HuH-7 (cell line): Measurements from ENCODE around the gene BARHL1.
"Not testable (repeated sequence)": the region's sequence is repeated elsewhere in the genome, so short reads cannot be mapped to it uniquely, and the experiment has no call there.

Experiments
- DNase-seq: peaks from one replicate; pipeline ENCODE4 v3.0.0; 2011; ENCODE audit warnings: low spot score

Gene BARHL1

DNA sequence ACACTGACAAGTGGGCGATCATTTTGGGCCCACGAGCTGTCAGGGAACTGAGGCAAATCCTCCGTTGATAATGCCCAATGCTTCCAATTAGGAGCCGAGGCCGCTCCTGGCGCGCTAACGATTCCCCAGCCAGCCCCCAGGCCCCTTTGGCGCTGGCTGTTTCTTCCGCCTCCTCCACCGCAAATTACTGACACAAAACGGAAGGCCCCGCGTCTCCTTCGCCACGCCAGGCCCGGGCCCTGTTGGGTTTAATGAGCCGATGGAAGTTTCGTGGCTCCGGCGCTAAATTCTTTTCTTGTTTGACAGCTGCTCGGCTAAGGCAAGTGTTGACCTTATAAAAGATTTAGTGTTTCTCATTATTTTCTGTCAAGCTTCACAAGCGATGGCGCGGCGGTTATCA, 25.7 kb upstream of the BARHL1 start:
- no peak for DNase-seq

GRCh38 chr9:132557159-132557558, 25.2 kb upstream of the BARHL1 start:
- no peak for DNase-seq

DNA sequence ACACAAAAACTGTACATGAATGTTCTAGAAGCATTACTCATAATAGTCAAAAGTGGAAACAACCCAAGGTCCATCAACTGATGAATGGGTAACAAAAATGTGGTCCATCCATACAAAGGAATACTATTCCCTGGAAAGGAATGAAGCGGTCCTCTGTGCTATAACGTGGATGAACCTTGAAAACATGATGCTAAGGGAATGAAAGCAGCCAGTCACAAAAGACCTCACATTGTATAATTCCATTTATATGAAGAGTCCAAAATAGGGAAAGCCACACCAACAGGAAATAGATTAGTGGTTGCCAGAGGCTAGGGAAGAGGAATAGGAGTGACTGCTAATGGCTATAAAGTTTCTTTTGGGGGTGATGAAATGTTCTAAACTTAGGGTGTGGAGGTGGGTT, 22.7 kb upstream of the BARHL1 start:
- no peak for DNase-seq

DNA sequence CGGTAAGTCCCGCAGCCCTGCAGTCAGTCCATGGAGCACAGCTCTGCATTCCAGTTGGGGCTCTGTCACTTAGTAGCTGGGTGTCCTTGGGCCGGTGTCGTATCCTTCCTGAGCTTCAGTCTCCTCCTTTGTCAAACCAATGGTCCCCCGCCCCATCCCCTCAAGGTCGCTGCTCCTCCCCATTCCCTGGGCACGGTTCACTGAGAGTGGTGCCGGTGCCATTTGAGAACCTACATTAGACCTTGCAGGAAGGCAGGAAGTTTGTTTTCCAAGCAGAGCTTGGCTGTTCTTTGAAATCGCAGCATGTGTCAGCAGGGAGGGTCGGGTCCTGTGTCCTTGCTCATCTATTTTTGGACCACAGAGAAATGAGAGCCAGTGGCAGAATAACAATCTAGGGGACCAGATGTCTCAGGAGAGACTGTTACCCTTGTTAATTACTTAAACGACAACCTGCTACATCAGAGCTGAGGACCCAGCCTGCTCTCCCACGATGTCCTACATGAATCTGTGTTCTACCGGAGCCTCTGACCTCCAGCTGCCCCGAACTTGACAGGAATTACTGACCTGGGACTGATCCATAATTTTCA, 21.7 kb upstream of the BARHL1 start:
- no peak for DNase-seq

DNA sequence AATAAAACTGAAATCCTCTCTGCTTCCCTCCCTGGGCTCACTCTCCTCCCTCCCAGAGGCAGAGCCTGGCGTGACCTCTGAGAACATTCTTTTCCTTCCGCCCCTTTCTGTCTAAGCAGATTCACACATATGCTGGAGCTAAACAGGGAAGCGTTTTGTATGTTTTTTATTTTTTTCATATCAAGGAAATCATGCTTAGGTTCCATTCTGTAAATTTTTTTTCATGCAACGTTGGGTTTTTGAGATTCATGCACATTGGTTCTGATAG, 20.2 kb upstream of the BARHL1 start:
- no peak for DNase-seq

- no peak for DNase-seq
These were observed 17.9 kb upstream of the BARHL1 start for GRCh38 chr9:132564526-132564925.

DNA sequence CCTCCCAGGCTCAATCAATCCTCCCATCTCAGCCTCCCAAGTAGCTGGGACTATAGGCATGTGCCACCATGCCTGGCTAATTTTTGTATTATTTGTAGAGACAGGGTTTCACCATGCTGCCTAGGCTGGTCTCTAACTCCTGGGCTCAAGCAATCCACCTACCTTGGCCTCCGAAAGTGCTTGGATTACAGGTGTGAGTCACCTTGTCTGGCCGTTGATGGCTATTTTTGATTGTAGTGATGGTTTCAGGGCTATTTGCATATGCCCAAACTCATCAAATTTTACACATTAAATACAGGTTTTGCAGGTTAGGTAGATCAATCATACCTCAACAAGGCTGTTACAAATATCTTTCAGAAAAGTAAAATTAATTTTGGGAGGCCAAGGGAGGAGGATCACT, 13.6 kb upstream of the BARHL1 start:
- DNase-seq: not testable (repeated sequence)

- DNase-seq: no peak
These were observed 10.4 kb upstream of the BARHL1 start for GRCh38 chr9:132571806-132572600.

GRCh38 chr9:132572921-132573320, 9.5 kb upstream of the BARHL1 start:
- no peak for DNase-seq

DNA sequence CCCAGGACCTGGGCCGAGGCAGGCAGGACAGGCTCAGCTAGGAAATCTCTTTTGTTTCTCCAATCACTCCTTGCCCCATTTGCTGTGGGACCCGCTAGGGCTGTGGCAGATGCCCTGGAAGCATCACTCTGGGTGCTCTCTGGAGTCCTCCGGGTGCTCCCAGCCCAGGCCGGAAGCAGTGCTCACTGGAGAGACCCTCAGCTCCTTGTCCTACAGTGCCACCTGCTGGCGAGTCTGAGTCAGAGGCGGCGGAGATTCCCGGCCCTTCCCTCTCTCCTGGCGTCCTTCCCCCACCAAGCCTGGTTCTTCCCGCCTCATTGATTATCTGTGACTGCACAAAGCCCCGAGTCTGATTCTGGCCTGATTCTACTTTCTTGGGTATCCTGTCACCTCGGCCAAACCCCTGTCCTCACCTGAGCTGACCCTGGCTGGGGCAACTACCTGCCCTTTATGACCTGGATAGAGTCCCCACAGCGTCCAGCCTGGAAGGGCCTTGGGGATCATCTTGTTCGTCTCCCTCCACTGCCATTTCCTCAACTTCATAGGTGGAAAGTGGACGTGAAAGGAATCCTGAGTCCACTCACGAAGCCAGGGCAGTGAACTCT, 7.3 kb upstream of the BARHL1 start:
- DNase-seq: peak; percentile 92

DNA sequence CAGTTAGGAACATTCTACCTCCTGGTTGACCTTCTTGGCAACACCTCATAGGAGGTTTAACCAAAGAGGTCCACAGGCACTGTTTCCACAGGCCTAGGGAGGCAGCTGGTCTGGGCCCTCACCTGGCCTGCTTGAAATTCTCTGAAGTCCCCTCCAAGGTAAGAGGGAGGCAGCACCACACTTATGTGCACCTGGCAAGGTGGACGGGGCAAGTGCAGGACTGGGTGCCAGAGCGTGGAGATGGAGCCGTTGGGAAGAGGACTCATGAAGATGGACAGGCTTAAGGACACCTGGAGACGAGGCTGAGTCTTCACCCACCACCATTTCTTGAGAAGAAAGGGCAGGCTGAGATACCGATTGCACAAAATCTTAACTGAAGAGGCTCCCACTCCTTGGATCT, 6.6 kb upstream of the BARHL1 start:
- DNase-seq: no peak

GRCh38 chr9:132577119-132577518, 5.3 kb upstream of the BARHL1 start:
- DNase-seq: no peak

DNA sequence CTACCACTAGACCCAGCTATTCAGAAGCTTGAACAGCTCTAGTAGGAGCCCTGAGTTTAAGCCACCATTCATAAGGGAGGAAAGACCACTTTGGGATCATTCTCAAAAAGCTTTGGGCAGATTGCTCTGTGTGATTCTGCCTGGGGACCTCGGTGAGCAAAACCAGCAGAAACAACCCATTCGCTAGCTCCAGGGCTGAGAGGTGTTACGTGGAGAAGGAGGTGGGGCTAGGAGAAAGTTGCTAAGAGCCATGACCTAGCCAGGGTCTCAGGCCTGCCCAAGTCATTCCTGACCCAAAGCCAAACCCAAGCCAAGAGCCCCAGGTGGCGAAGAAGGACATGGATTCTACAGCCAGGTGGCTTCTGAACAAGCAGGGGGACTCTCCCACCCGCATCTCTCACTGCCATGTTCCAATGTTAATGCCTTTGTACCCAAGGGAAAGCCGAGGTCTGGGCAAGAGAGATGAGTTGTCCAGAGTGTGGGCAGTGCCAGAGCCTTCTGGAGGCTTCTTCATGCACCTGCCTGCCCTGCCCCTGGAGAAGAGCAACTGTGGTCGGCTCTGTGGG, 4.0 kb upstream of the BARHL1 start:
- DNase-seq: no peak

- DNase-seq: no peak
These were observed 3.0 kb upstream of the BARHL1 start for GRCh38 chr9:132579427-132579798.

DNA sequence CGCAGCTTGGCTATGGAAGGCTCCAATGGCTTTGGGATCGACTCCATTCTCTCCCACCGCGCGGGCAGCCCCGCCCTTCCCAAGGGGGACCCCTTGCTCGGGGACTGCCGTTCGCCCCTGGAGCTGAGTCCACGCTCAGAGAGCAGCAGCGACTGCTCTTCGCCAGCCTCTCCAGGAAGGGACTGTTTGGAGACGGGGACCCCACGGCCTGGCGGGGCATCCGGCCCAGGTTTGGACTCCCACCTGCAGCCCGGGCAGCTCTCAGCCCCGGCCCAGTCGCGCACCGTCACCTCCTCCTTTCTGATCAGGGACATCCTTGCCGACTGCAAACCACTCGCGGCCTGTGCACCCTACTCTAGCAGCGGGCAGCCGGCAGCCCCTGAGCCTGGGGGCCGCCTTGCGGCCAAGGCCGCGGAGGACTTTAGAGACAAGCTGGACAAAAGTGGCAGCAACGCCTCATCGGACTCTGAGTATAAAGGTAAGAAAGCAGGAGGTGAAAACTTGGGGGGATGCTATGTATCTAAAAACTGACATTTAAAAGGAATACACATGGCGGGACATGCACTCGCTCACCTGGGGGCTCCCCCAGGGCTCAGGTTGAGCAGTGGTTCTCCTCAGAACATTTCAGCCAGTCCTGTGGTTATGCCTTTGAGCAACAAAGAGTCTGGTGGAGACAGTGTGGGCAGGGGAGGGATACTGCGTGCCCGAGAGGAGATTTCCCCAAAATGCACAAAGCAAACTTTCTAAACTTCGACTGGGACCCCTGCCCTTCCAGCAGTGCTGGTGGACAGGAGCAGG, 579 bp downstream of the BARHL1 start:
- DNase-seq: no peak

- no peak for DNase-seq
These were observed 1.3 kb downstream of the BARHL1 start for GRCh38 chr9:132583584-132584304.

DNA sequence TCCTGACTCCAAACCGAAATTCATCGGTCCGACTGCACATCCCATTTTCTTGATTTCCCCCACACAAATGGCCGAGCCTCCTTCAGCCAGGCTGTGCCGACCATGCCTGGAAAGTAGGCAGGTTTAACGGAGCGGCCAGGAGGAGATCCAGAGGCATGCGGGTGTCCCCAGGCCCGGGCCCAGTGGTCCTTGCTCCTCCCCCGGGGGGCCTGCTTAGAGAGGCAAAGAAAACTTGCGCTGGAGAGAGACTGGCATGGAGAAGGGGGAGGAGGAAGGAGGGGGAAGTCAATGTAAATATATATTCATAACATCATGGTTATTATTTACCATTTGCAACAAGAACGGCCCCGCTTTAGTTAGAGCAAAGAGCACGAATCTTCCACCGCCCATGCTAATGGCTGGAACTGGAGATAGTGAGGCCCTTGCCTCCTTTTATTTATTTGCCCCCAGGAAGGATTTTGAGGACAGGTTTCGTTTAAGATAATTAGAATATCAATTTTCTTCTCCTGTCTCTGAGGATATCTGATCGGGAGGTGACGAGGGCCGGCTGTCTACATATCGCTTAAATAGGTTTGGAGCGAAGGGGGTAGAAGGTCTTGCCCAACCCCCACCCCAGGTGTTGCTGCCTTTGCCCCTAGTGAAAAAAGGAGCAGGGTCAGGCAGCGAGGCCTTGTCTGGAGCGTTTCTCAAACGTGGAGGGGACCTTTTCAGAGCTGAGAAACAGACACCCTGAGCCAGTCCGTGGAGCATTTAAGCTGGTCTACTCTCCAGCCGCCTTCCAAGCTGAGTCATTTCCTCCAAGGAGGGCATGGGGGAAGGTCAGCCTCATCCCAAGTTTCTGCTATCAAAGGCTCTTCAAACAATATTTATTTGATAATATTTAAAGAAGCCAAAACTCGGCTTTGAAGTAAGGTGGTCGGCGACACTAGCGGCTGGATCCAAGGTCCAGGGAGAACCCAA, 2.5 kb downstream of the BARHL1 start:
- no peak for DNase-seq

DNA sequence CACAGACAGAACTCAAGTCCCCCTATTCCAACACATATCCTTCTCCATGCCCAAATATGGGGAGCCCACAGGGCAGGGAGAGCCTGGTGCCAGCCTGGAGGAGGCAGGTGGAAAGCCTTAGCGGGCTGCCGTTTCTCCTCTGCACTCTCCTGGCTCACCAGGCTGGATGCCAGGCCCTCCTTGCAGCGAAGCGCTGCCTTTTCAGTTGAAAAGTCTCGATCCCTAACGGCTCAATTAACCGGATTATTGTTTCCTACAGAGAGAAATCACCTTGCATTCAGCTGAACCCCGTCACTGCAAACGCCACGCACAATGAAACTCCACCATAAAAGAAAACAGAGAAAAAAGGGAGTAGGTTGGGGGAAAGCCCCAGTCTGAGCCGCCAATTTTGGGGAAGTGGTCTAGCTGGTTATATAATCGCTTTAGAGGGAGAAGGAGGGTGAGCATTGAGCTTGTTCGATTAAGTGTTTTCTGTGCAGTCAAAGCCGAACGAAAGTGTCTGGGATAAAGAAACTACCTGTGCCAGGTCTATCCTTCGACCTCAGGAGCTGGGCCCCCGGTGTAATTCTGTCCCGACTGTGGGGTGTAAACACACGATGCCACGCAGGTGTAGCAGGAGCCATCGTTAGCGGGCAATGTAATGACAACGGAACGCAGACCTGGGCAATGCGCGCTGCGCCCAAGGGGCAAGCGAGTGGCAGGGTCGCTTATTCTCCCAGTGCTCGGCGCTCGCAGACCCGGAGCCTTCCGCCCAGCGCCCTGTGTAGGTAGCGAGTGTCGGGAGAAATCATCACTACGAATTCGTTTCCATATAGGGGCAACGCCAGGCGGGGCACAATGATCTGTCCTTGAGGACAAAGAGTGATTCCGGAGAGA, 3.8 kb downstream of the BARHL1 start:
- no peak for DNase-seq

DNA sequence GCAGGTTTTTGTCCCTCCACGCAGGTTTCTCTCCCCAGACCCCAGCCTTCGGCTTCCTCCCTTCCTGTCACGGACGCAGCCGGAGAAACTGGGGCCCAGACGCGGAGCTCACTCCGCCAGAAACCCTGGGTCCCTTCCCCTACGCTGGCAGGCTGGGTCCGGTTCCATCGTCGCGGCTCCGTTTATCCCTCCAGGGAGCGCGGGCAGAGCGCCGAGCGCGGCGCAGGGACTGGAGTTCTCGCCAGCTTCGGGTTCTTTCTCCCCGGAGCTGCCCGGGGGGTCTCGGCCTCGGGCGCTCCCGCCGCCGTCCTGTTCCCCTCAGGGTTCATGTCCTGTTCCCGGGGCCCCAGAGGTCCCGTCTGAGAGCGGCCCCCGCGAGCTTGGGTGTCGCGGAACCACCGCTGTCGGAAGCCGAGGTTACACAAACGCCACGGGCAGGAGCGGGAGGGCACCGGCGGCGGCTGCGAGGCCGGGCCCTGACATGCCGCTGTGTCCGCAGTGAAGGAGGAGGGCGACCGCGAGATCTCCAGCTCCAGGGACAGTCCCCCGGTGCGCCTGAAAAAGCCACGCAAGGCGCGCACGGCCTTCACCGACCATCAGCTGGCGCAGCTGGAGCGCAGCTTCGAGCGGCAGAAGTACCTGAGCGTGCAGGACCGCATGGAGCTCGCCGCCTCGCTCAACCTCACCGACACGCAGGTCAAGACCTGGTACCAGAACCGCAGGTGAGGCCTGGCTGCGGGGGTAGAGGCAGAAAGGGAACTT, 4.6 kb downstream of the BARHL1 start:
- no peak for DNase-seq
